Calu3 (cell line): ENCODE measurements around the gene SYNE2. TPM values are rescaled to one million over a fixed set of nuclear protein-coding genes. Genes with fewer than 3 reads are reported as not detected.

Experiments used
- BruUV-seq: library from RNA; stranded (reverse); fragments of 400-500 nt; replicated peaks from 2 replicates; lab custom pipeline; 2021; lab: Mats Ljungman, UMichigan
- CTCF ChIA-PET: fragments of 300-600 bp; sonication (Branson Sonifier 250); formaldehyde crosslinking; loops from one replicate; lab custom pipeline; 2022; ENCODE audit warnings: antibody characterized with exemption; lab: Charles Lee
- DNase-seq: peaks from one replicate; pipeline ENCODE4 v3.0.0; 2022
- H3K27ac Mint-ChIP-seq: one replicate; pipeline ENCODE4 v1.8.0; 2022; ENCODE audit warnings: mixed read lengths; ENCODE audit not compliant: unreplicated experiment
- H3K27me3 Mint-ChIP-seq: one replicate; pipeline ENCODE4 v1.8.0; 2022; ENCODE audit warnings: mixed read lengths; ENCODE audit not compliant: unreplicated experiment
- H3K36me3 Mint-ChIP-seq: one replicate; pipeline ENCODE4 v1.8.0; 2022; ENCODE audit warnings: mild to moderate bottlenecking, moderate library complexity, mixed read lengths; ENCODE audit not compliant: insufficient read depth, unreplicated experiment
- H3K4me1 Mint-ChIP-seq: one replicate; pipeline ENCODE4 v1.8.0; 2022; ENCODE audit warnings: mild to moderate bottlenecking, low read depth, mixed read lengths; ENCODE audit not compliant: unreplicated experiment
- H3K4me3 Mint-ChIP-seq: one replicate; pipeline ENCODE4 v1.8.0; 2022; ENCODE audit warnings: mild to moderate bottlenecking, low read depth, moderate library complexity, mixed read lengths; ENCODE audit not compliant: unreplicated experiment
- H3K9me3 Mint-ChIP-seq: one replicate; pipeline ENCODE4 v1.8.0; 2022; ENCODE audit warnings: low read depth, mixed read lengths; ENCODE audit not compliant: unreplicated experiment
- CTCF ChIP-seq: fragments of 200-600 bp; IDR thresholded peaks from one replicate; pipeline ENCODE4 v1.8.0; 2022; ENCODE audit warnings: antibody characterized with exemption; ENCODE audit not compliant: unreplicated experiment
- intact Hi-C: fragments of 100-400 bp; cut with micrococcal nuclease; formaldehyde crosslinking; loops from one replicate; pipeline ENCODE4 v1.10.0; 2022; ENCODE audit not compliant: unreplicated experiment
- microRNA-seq: library from miRNA; unstranded; fragments of <30 nt; microRNA quantifications from one replicate; pipeline ENCODE4 v1.2.0, GENCODE V29; 2022
- total RNA-seq: library from RNA; stranded (reverse); gene quantifications from 2 replicates; pipeline ENCODE4 v1.2.3, GENCODE V29; 2022

SYNE2 gene
- total RNA-seq, 1 experiment from 2014 or later = 171 TPM

DNA sequence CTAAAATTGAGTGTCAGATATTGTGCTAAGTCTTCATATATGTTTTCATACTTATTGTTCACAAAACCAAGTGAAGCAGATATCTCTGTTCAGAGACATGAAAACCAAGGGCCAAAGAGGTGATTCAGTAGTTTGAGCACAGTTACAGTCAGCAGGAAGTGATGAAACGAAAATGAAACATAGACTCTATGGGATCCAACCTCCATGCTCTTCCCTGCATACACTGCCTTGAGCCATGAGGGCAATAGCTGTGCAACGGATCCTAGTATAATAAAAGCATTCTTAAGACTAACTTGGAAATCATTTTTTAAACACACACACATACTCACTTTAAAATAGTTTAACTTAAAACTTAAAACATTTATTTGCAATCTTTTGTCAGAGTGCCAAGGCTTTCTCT is 413.4 kb downstream of the SYNE2 start:
- Mint-ChIP-seq H3K27me3 (no peaks in the 10 kb centered on the region), H3K36me3 (no peaks in the 10 kb centered on the region), H3K4me1 (no peaks in the 10 kb centered on the region), H3K9me3 (no peaks in the 10 kb centered on the region), H3K27ac (no peak overlapping the region), H3K4me3 (no peak overlapping the region)
- no TSS peak for BruUV-seq
- TF ChIP-seq CTCF = no peak
- CTCF ChIA-PET = no interaction called here
- DNase-seq = no peak
- intact Hi-C loops = no loop called here

DNA sequence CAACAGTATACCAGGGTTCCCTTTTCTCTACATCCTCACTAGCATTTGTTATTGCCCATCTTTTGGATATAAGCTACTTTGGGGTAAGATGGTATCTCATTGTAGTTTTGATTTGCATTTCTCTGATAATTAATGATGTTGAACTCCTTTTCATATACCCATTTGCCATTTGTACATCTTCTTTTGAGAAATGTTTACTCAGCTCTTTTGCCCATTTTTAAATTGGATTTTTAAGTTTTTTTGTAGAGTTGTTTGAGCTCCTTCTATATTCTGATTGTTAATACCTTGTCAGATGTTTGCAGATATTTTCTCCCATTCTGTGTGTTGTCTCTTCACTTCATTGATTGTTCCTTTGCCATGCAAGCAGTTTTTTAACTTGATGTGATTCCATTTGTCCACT is 419.2 kb downstream of the SYNE2 start:
- CTCF ChIA-PET = no interaction called here
- BruUV-seq = no TSS peak
- no peaks in the 10 kb centered on the region for H3K9me3 Mint-ChIP-seq
- DNase-seq = no peak
- no peak overlapping the region for H3K27ac Mint-ChIP-seq
- intact Hi-C loops = no loop called here
- H3K4me1 Mint-ChIP-seq = no peaks in the 10 kb centered on the region
- no peak overlapping the region for H3K4me3 Mint-ChIP-seq
- no peaks in the 10 kb centered on the region for H3K36me3 Mint-ChIP-seq
- no peaks in the 10 kb centered on the region for H3K27me3 Mint-ChIP-seq
- no peak for TF ChIP-seq CTCF

Small RNAs within 50 kb of the gene (microRNA-seq; reads per million reads assigned to microRNA genes)
- not detected for gene MIR548H1

Other genes with a start within 250 kb of the SYNE2 start
- gene WDR89, start 211.1 kb upstream of the SYNE2 start, total RNA-seq = 19.7 and 20.8 TPM in 2 replicates
- 26.2 and 27.0 TPM in 2 replicates for gene SGPP1, start 124.9 kb upstream of the SYNE2 start, total RNA-seq